H9 (cell line): Measurements from ENCODE around the gene LAMC2. TPM values are rescaled to one million over a fixed set of nuclear protein-coding genes. Genes with fewer than 3 reads are reported as not detected.

Source experiments
- DNase-seq: peaks from one replicate; pipeline ENCODE4 v3.0.0-alpha.2; 2017
- H2AFZ ChIP-seq: one replicate; pipeline ENCODE4 v1.6.1; 2013; ENCODE audit warnings: mild to moderate bottlenecking, low read length, control low read depth, moderate library complexity
- H2AK5ac ChIP-seq: 2 replicates; pipeline ENCODE4 v1.6.1; 2013; ENCODE audit warnings: low read length, control low read depth, mixed read lengths; ENCODE audit not compliant: insufficient read length
- H2BK120ac ChIP-seq: one replicate; pipeline ENCODE4 v1.6.1; 2013; ENCODE audit warnings: low read depth, mild to moderate bottlenecking, low read length, control low read depth, inconsistent platforms; ENCODE audit not compliant: poor library complexity, severe bottlenecking
- H2BK12ac ChIP-seq: 2 replicates; pipeline ENCODE4 v1.6.1; 2013; ENCODE audit warnings: low read length, control low read depth, mixed read lengths, low read depth; ENCODE audit not compliant: insufficient read length
- H2BK15ac ChIP-seq: 2 replicates; pipeline ENCODE4 v1.6.1; 2013; ENCODE audit warnings: low read depth, low read length, control low read depth
- H2BK20ac ChIP-seq: one replicate; pipeline ENCODE4 v1.6.1; 2013; ENCODE audit warnings: low read depth, mild to moderate bottlenecking, low read length, control low read depth, inconsistent platforms; ENCODE audit not compliant: poor library complexity, severe bottlenecking
- H2BK5ac ChIP-seq: 2 replicates; pipeline ENCODE4 v1.6.1; 2013; ENCODE audit warnings: low read length, control low read depth, mixed read lengths; ENCODE audit not compliant: insufficient read length
- H3K14ac ChIP-seq: 2 replicates; pipeline ENCODE4 v1.6.1; 2013; ENCODE audit warnings: low read length, control low read depth; ENCODE audit not compliant: insufficient read depth
- H3K18ac ChIP-seq: 2 replicates; pipeline ENCODE4 v1.6.1; 2013; ENCODE audit warnings: low read depth, mild to moderate bottlenecking, mixed read lengths, low read length, control low read depth; ENCODE audit not compliant: insufficient read length
- H3K23ac ChIP-seq: 2 replicates; pipeline ENCODE4 v1.6.1; 2013; ENCODE audit warnings: low read length, control low read depth, mixed read lengths, low read depth; ENCODE audit not compliant: insufficient read length
- H3K23me2 ChIP-seq: 2 replicates; pipeline ENCODE4 v1.6.1; 2013; ENCODE audit warnings: low read depth, mild to moderate bottlenecking, mixed read lengths, low read length, control low read depth; ENCODE audit not compliant: insufficient read length, poor library complexity, severe bottlenecking
- H3K27ac ChIP-seq: 2 replicates; pipeline ENCODE4 v1.5.1; 2013; ENCODE audit warnings: low read length, control low read depth, mixed read lengths, low read depth; ENCODE audit not compliant: insufficient read length
- H3K27me3 ChIP-seq: 2 replicates; pipeline ENCODE4 v1.6.1; 2013; ENCODE audit warnings: low read length, control low read depth, inconsistent platforms; ENCODE audit not compliant: insufficient read depth
- H3K4ac ChIP-seq: 2 replicates; pipeline ENCODE4 v1.6.1; 2013; ENCODE audit warnings: low read depth, mild to moderate bottlenecking, control low read depth, inconsistent platforms, low read length, moderate library complexity
- H3K4me1 ChIP-seq: 2 replicates; pipeline ENCODE4 v1.6.1; 2013; ENCODE audit warnings: low read length, control low read depth, inconsistent platforms; ENCODE audit not compliant: insufficient read depth
- H3K4me2 ChIP-seq: 2 replicates; pipeline ENCODE4 v1.6.1; 2013; ENCODE audit warnings: low read length, control low read depth, mixed read lengths; ENCODE audit not compliant: insufficient read length, insufficient read depth
- H3K56ac ChIP-seq: 2 replicates; pipeline ENCODE4 v1.6.1; 2013; ENCODE audit warnings: low read depth, mild to moderate bottlenecking, mixed read lengths, low read length, control low read depth; ENCODE audit not compliant: insufficient read length
- H3K79me1 ChIP-seq: 2 replicates; pipeline ENCODE4 v1.6.1; 2013; ENCODE audit warnings: low read depth, mild to moderate bottlenecking, moderate library complexity, low read length, control low read depth, inconsistent platforms; ENCODE audit not compliant: insufficient read depth, poor library complexity, severe bottlenecking
- H3K79me2 ChIP-seq: 2 replicates; pipeline ENCODE4 v1.6.1; 2013; ENCODE audit warnings: low read length, control low read depth, inconsistent platforms; ENCODE audit not compliant: insufficient read depth
- H3K9ac ChIP-seq: 2 replicates; pipeline ENCODE4 v1.6.1; 2013; ENCODE audit warnings: low read length, control low read depth, mixed read lengths; ENCODE audit not compliant: insufficient read length; ENCODE audit errors: extremely low read depth
- H3K9me3 ChIP-seq: one replicate; pipeline ENCODE4 v1.6.1; 2013; ENCODE audit warnings: low read depth, low read length, inconsistent platforms; ENCODE audit not compliant: control insufficient read depth
- H3T11ph ChIP-seq: one replicate; pipeline ENCODE4 v1.6.1; 2013; ENCODE audit warnings: mild to moderate bottlenecking, low read length, control low read depth, inconsistent platforms
- H4K20me1 ChIP-seq: one replicate; pipeline ENCODE4 v1.6.1; 2013; ENCODE audit not compliant: control insufficient read depth, insufficient read length, insufficient read depth
- H4K5ac ChIP-seq: 2 replicates; pipeline ENCODE4 v1.6.1; 2013; ENCODE audit warnings: low read depth, mild to moderate bottlenecking, mixed read lengths, low read length, control low read depth; ENCODE audit not compliant: insufficient read length
- H4K8ac ChIP-seq: replicated peaks from 2 replicates; pipeline ENCODE4 v1.6.1; 2013; ENCODE audit warnings: low read length, control low read depth, mixed read lengths, low read depth; ENCODE audit not compliant: insufficient read length
- H4K91ac ChIP-seq: 2 replicates; pipeline ENCODE4 v1.6.1; 2013; ENCODE audit warnings: low read depth, mild to moderate bottlenecking, moderate library complexity, mixed read lengths, low read length, control low read depth; ENCODE audit not compliant: insufficient read length
- H3K27ac Mint-ChIP-seq, 3 experiments: 2 replicates in 2 of 3; 3 replicates in 1 of 3; pipeline ENCODE4 v1.8.0; 2020 to 2021; ENCODE audit warnings: mixed read lengths in 3 of 3, mild to moderate bottlenecking in 1 of 3, moderate library complexity in 1 of 3
- H3K27me3 Mint-ChIP-seq: 2 replicates; pipeline ENCODE4 v1.8.0; 2021; ENCODE audit warnings: low read depth, mild to moderate bottlenecking, moderate library complexity, mixed read lengths
- H3K36me3 Mint-ChIP-seq, 3 experiments: 2 replicates in 2 of 3; 3 replicates in 1 of 3; pipeline ENCODE4 v1.8.0; 2020 to 2021; ENCODE audit warnings: low read depth in 3 of 3, mixed read lengths in 3 of 3; ENCODE audit not compliant: insufficient read depth in 1 of 3
- H3K4me1 Mint-ChIP-seq, 2 experiments: 2 replicates each; pipeline ENCODE4 v1.8.0; 2020; ENCODE audit warnings: mixed read lengths in 2 of 2
- H3K4me3 Mint-ChIP-seq, 2 experiments: 2 replicates in 1 of 2; 3 replicates in 1 of 2; pipeline ENCODE4 v1.8.0; 2020 to 2021; ENCODE audit warnings: mild to moderate bottlenecking in 2 of 2, mixed read lengths in 2 of 2, moderate library complexity in 1 of 2
- H3K9me3 Mint-ChIP-seq, 2 experiments: 2 replicates in 1 of 2; 3 replicates in 1 of 2; pipeline ENCODE4 v1.8.0; 2020; ENCODE audit warnings: mild to moderate bottlenecking in 2 of 2, mixed read lengths in 2 of 2, moderate library complexity in 1 of 2
- WGBS: extraction: QIAGEN DNeasy Blood & Tissue Kit; methylation state at CpG from one replicate; pipeline ENCODE4 v1.1.7; 2013; ENCODE audit warnings: missing lambda C conversion rate, low lambda C conversion rate, mixed read lengths; ENCODE audit not compliant: insufficient read length; ENCODE audit errors: extremely low coverage; 5-methylcytosine and 5-hydroxymethylcytosine counted together
- total RNA-seq: library from RNA; stranded (reverse); gene quantifications from 2 replicates; pipeline ENCODE4 v1.2.1, GENCODE V29; 2021
- TF ChIP-seq, protein P1 (sequence below): fragments of 200-600 bp; sonication (generic); conservative IDR thresholded peaks from 3 replicates; pipeline ENCODE4 v1.8.0; 2021; ENCODE audit warnings: antibody characterized with exemption, mild to moderate bottlenecking

Gene LAMC2
- total RNA-seq, 1 experiment from 2014 or later = 7.4 TPM

DNA sequence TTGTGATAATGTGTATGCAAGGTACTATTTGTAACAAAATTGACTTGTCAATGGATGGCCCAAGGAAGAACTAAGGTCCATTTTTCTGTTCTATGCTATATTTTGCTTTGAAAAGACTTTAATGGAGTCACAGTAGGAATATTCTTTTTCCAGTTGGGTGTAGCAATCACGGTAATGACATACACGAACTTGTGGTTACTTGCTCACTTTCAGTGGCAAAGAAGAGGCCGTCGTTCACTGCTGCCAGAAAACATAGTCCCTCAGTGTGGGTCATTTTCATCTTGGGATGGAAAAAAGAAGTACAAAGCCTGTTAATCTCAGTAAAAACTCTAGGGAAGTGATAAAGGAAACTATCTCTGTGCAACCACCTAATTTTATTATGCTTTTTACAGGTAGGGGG lies 47.8 kb upstream of the LAMC2 start:
- Histone ChIP-seq H3K18ac (no peak overlapping the region), H2BK20ac (no peak overlapping the region), H3K4me1 (no peaks in the 10 kb centered on the region), H2AFZ (no peak overlapping the region), H3K4ac (no peak overlapping the region), H4K5ac (no peak overlapping the region), H3K9me3 (no peaks in the 10 kb centered on the region), H2BK5ac (no peak overlapping the region), H2BK15ac (no peak overlapping the region), H2BK12ac (no peak overlapping the region), H3T11ph (no peak overlapping the region), H2BK120ac (no peak overlapping the region), H3K27ac (no peak overlapping the region), H4K20me1 (no peaks in the 10 kb centered on the region), H3K79me1 (no peaks in the 10 kb centered on the region), H3K14ac (no peak overlapping the region), H3K23ac (no peak overlapping the region), H4K8ac (no peak overlapping the region), H3K79me2 (no peaks in the 10 kb centered on the region), H3K9ac (no peak overlapping the region), H2AK5ac (no peak overlapping the region), H3K4me2 (no peak overlapping the region), H3K56ac (no peak overlapping the region), H3K27me3 (no peaks in the 10 kb centered on the region), H3K23me2 (no peaks in the 10 kb centered on the region), H4K91ac (no peak overlapping the region)
- Mint-ChIP-seq H3K27me3 (no peaks in the 10 kb centered on the region), H3K36me3 (peaks cover 26 to 59% (median 52%) of the 10 kb centered on the region in 3 experiments), H3K4me1 (peaks cover 0 to 6% of the 10 kb centered on the region in 2 experiments; a peak in 2 of 4 replicates), H3K9me3 (no peaks in the 10 kb centered on the region), H3K27ac (peak overlapping the region in 1 of 3 experiments; percentile 64; a peak in 1 of 7 replicates), H3K4me3 (no peak overlapping the region)
- no CpG with 5 or more reads among the region's 4 CpGs for WGBS
- TF ChIP-seq, protein P1, sequence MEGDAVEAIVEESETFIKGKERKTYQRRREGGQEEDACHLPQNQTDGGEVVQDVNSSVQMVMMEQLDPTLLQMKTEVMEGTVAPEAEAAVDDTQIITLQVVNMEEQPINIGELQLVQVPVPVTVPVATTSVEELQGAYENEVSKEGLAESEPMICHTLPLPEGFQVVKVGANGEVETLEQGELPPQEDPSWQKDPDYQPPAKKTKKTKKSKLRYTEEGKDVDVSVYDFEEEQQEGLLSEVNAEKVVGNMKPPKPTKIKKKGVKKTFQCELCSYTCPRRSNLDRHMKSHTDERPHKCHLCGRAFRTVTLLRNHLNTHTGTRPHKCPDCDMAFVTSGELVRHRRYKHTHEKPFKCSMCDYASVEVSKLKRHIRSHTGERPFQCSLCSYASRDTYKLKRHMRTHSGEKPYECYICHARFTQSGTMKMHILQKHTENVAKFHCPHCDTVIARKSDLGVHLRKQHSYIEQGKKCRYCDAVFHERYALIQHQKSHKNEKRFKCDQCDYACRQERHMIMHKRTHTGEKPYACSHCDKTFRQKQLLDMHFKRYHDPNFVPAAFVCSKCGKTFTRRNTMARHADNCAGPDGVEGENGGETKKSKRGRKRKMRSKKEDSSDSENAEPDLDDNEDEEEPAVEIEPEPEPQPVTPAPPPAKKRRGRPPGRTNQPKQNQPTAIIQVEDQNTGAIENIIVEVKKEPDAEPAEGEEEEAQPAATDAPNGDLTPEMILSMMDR = no peak
- no peak for DNase-seq
